ENCODE measurements around the gene CLCN4. TPM values are rescaled to one million over a fixed set of nuclear protein-coding genes. Genes with fewer than 3 reads are reported as not detected.

CLCN4 gene
- total RNA-seq, 1 experiment from 2014 or later: 6.9 TPM

GRCh38 chrX:10118530-10118929, 38.2 kb upstream of the CLCN4 start:
- Histone ChIP-seq H3K27ac (ENCODE audit: insufficient read length, low read depth, low read length) (no peak overlapping the region), H3K4me2 (ENCODE audit: insufficient read depth, insufficient read length, low read length) (no peak overlapping the region), H4K5ac (ENCODE audit: insufficient read length, low read depth, low read length) (no peak overlapping the region), H3K23ac (ENCODE audit: insufficient read length, low read depth, low read length) (no peak overlapping the region), H3K23me2 (ENCODE audit: insufficient read length, low read depth, low read length, poor library complexity, severe bottlenecking) (no peaks in the 10 kb centered on the region), H4K20me1 (ENCODE audit: control insufficient read depth, insufficient read depth, insufficient read length) (no peaks in the 10 kb centered on the region), H3K9ac (ENCODE audit: extremely low read depth, insufficient read length, low read length) (no peak overlapping the region), H2BK5ac (ENCODE audit: insufficient read length, low read length) (no peak overlapping the region), H2AK5ac (ENCODE audit: insufficient read length, low read length) (no peak overlapping the region), H3K14ac (ENCODE audit: insufficient read depth, low read length) (no peak overlapping the region), H3K27me3 (ENCODE audit: insufficient read depth, low read length) (no peaks in the 10 kb centered on the region), H2AFZ (ENCODE audit: low read length) (no peak overlapping the region), H3K9me3 (ENCODE audit: control insufficient read depth, low read depth, low read length) (peaks cover 42% of the 10 kb centered on the region), H3K4ac (ENCODE audit: low read depth, low read length) (no peak overlapping the region), H2BK120ac (ENCODE audit: low read depth, low read length, poor library complexity, severe bottlenecking) (no peak overlapping the region), H2BK15ac (ENCODE audit: low read depth, low read length) (no peak overlapping the region), H4K8ac (replicated peaks; ENCODE audit: insufficient read length, low read depth, low read length) (no peak overlapping the region), H3K56ac (ENCODE audit: insufficient read length, low read depth, low read length) (no peak overlapping the region), H3K4me1 (ENCODE audit: insufficient read depth, low read length) (no peaks in the 10 kb centered on the region), H2BK20ac (ENCODE audit: low read depth, low read length, poor library complexity, severe bottlenecking) (no peak overlapping the region), H3K79me1 (ENCODE audit: insufficient read depth, low read depth, low read length, poor library complexity, severe bottlenecking) (no peaks in the 10 kb centered on the region), H3K18ac (ENCODE audit: insufficient read length, low read depth, low read length) (no peak overlapping the region), H4K91ac (ENCODE audit: insufficient read length, low read depth, low read length) (no peak overlapping the region), H2BK12ac (ENCODE audit: insufficient read length, low read depth, low read length) (no peak overlapping the region), H3K79me2 (ENCODE audit: insufficient read depth, low read length) (no peaks in the 10 kb centered on the region), H3T11ph (ENCODE audit: low read length) (no peak overlapping the region)
- H3K9me3 Mint-ChIP-seq: peaks cover 77 to 82% of the 10 kb centered on the region in 2 experiments
- H3K4me1 Mint-ChIP-seq: no peaks in the 10 kb centered on the region
- no peak for TF ChIP-seq CTCF (conservative IDR thresholded peaks at IDR 0.05)
- H3K27me3 Mint-ChIP-seq (ENCODE audit: low read depth): no peaks in the 10 kb centered on the region; the same call in 1 of the 2 replicates
- no CpG with 5 or more reads among the region's 4 CpGs for WGBS (ENCODE audit: extremely low coverage, insufficient read length, low lambda C conversion rate)
- H3K4me3 Mint-ChIP-seq: no peak overlapping the region
- peaks cover 66 to 73% (median 72%) of the 10 kb centered on the region in 3 experiments for H3K36me3 Mint-ChIP-seq (ENCODE audit: insufficient read depth in 1 of 3, low read depth in 3 of 3)
- no peak overlapping the region for H3K27ac Mint-ChIP-seq
- no peak for DNase-seq
